ENCODE results near the gene SPAG17. TPM values are rescaled to one million over a fixed set of nuclear protein-coding genes. Genes with fewer than 3 reads are reported as not detected.

The SPAG17 gene
- total and polyA plus RNA-seq, 2 of the 13 experiments (the other 11 are each of a cell fraction or from before 2014, with no cell fraction given), result not detected

GRCh38 chr1:117929343-117930172 is 255.5 kb downstream of the SPAG17 start, which contains the start of the genes GDAP2 and WDR3 (continued):
- no peak for TF ChIP-seq ZFP62 (CRISPR knock-in tag; IDR thresholded peaks at IDR 0.05)
- TF ChIP-seq BHLHE40 (IDR thresholded peaks at IDR 0.05; ENCODE audit: low read length), result no peak; the same call in 1 of the 2 replicates
- TF ChIP-seq PLRG1 (conservative IDR thresholded peaks at IDR 0.05), result no peak
- peak; percentile 88 for TF ChIP-seq ZNF687 (CRISPR knock-in tag; IDR thresholded peaks at IDR 0.05)
- TF ChIP-seq YEATS2 (CRISPR knock-in tag; IDR thresholded peaks at IDR 0.05; ENCODE audit: borderline replicate concordance), result peak; percentile 79; the same call in 1 of the 2 replicates
- TF ChIP-seq ZNF740 (CRISPR knock-in tag; IDR thresholded peaks at IDR 0.05), result no peak
- TF ChIP-seq IKZF1 (IDR thresholded peaks at IDR 0.05), result no peak
- TF ChIP-seq BRD4 (CRISPR knock-in tag; IDR thresholded peaks at IDR 0.05), result no peak; the same call in 1 of the 2 replicates
- no peak for TF ChIP-seq TFE3 (CRISPR knock-in tag; IDR thresholded peaks at IDR 0.05)
- TF ChIP-seq ZNF530 (CRISPR knock-in tag; IDR thresholded peaks at IDR 0.05; ENCODE audit: low read depth), result no peak
- TF ChIP-seq RBFOX2 (IDR thresholded peaks at IDR 0.05; ENCODE audit: low read depth, low read length), result peak; percentile 86
- no peak for TF ChIP-seq HMG20B (CRISPR knock-in tag; conservative IDR thresholded peaks at IDR 0.05)
- TF ChIP-seq SALL2 (CRISPR knock-in tag; IDR thresholded peaks at IDR 0.05), result no peak; the same call in none of the 2 replicates
- TF ChIP-seq SYNCRIP (IDR thresholded peaks at IDR 0.05; ENCODE audit: insufficient read depth, low read depth, low read length), result no peak
- TF ChIP-seq USF2 (IDR thresholded peaks at IDR 0.05; ENCODE audit: low read depth, low read length), result no peak
- TF ChIP-seq USF2 (CRISPR knock-in tag; IDR thresholded peaks at IDR 0.05; ENCODE audit: borderline replicate concordance), result no peak
- no peak for TF ChIP-seq ZNF598 (CRISPR knock-in tag; IDR thresholded peaks at IDR 0.05; ENCODE audit: borderline replicate concordance)
- TF ChIP-seq IRF9 (CRISPR knock-in tag; IDR thresholded peaks at IDR 0.05; ENCODE audit: borderline replicate concordance), result peak; percentile 45; the same call in 1 of the 2 replicates
- TF ChIP-seq POLR2A (IDR thresholded peaks at IDR 0.05; ENCODE audit: insufficient read depth in 1 of 2, low read depth in 2 of 2, low read length in 2 of 2), result peak; percentile 76 to 86; a peak in 3 of 4 replicates
- peak; percentile 47; the same call in 1 of the 2 replicates for TF ChIP-seq ZNF501 (CRISPR knock-in tag; IDR thresholded peaks at IDR 0.05)
- peak; percentile 44; the same call in 1 of the 2 replicates for TF ChIP-seq SIN3A (IDR thresholded peaks at IDR 0.05; ENCODE audit: borderline replicate concordance, low read depth, low read length)
